GM18505 (cell line): ENCODE results near the gene IGDCC3.

ENCODE experiments used
- ATAC-seq: cut with Tn5 transposase; IDR thresholded peaks from one replicate; pipeline ENCODE4 v1.9.1; 2021; ENCODE audit not compliant: unreplicated experiment
- POLR2A ChIP-seq: IDR thresholded peaks from 4 replicates; pipeline ENCODE4 v1.6.1; 2011; ENCODE audit warnings: borderline replicate concordance; ENCODE audit not compliant: insufficient read depth, insufficient read length; ENCODE audit errors: extremely low read depth

Gene IGDCC3

DNA sequence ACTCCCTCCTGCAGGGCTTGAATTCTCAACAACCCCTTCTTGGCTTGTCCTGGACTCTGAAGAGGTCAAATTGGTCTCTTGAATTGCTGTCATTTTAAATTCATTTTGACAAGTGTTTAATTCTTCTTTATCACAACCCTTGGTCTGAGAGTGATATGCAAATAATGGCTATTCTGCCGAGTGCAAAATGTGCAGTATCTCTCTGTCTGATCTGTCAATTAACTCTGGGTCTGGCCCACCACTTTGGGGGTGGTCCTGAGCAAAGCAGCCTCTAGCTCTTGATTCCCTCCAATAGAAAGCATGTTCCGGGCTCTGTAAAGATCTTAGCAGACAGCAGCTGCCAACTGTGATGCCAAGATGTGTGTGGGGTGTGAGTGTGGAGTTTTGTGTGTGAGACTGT lies 2.2 kb upstream of the IGDCC3 start:
- TF ChIP-seq POLR2A = no peak
- no peak for ATAC-seq

DNA sequence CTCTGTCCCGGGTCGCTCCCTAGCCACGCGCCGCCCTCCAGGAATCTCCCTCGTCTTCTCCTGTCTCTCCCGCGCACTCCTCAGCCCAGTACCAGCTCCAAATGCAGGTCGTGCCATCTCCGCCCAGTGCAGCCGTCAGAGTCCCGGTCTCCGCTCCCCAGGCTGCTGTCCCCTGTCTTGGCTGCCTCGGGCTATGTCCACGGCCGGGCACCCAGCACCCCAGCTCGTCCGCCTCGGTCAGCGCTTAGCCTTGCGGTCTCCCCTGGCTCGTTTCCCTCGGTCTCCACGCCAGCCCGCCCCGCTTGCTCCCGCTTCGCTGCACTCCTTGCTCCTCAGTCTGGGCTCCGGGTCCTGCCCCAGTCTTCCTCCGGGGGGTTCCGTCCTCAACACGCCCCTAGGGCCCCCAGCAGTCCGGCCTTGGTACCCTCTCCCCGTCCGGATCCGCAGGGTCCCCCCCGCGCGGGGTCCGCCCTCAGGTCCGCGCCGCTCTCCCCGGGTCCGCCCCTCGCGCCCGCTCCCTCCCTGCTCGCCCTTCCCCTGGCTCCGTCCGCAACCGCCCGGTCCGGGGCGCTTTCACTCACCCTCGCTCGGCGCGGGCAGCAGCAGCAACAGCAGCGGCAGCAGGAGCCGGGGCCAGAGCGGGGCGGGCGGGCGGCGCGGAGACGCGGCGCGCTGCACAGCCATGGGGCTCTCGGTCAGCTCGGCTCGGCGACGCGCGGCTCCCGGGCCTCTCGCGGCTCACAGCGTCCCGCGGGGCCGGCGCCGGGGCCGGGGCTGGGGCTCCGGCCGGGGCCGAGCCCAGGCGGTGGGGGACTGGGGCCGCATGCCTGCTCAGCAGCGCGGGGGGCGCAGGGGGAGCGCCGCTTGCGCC lies 462 bp downstream of the IGDCC3 start:
- no peak for ATAC-seq
- TF ChIP-seq POLR2A = no peak

DNA sequence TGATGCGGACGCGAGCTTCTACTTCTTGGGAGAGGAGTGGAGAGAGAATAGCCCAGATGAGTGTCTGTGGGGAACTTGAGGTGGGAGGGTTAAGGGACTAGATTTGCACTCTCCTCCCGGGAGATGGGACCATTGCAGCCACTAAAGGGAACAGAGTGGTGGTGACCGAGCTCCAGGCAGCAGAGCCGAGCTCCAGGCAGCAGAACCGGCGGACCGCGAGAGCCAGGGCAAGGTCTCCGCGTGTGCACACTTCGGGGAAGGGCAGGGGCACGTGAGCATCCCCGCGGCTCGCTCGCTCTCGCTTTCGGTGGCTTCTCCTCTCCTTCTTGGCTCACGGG lies 1.1 kb downstream of the IGDCC3 start:
- no peak for TF ChIP-seq POLR2A
- no peak for ATAC-seq

DNA sequence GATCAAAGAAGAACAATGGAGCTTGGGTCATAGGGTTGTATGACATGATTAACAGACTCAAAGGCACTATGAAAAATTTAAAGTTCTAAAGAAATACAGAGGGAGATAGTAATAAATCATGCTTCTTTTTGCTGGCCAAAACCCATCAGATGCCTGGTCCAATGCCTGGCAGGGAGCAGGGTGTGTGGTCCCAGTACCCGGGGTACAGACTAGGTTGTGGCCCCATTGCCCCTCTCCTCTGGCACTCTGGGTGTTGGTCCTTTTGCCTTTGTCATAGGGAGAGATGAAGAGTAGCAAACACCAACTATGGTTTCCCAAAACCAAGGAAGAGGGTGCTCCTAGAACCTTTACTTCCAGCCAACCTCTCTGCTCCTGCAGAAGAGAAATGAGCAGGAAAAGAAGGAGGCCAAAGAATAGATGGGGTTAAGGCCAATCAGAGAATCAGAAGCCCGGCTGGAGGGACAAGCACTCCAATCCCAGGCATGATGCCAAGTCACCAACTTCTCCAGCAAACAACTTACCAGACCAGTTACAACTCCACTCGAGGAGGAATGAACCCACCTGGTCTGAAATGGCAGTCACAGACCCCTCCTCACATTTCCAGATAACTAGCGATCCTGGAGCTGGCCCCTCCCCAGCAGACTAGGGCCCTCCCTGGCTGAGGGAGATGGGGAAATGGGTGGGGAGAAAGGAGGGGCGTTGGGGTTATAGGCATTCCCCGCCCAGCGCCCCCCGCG lies 1.8 kb downstream of the IGDCC3 start:
- TF ChIP-seq POLR2A = no peak
- no peak for ATAC-seq

DNA sequence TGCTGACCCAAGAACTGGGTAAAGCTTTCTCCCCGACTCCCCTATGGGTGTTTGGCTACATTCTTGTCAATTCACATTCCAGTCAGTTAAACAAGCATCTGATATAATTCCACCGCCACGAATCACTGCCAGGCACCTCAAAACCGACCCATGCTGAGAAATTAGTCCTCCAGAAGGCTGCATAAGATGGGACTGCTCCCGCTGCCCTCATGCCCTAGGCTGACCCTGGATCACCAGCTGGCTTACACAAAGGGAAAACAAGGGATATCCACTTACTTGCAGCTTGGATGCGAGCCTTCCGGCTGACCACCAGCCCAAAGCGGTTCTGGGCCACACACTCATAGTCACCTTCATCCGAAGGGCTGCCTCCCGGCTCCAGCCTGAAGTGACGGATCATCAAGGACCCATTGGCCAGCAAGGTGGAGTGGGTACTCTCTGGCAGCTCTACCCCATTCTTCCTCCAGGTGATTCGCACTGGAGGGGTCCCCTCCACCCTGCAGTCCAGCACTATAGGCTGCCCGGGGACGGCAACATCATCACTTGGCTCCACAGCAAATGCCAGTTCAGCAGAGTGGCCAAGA lies 2.9 kb downstream of the IGDCC3 start:
- TF ChIP-seq POLR2A = no peak
- ATAC-seq = no peak

DNA sequence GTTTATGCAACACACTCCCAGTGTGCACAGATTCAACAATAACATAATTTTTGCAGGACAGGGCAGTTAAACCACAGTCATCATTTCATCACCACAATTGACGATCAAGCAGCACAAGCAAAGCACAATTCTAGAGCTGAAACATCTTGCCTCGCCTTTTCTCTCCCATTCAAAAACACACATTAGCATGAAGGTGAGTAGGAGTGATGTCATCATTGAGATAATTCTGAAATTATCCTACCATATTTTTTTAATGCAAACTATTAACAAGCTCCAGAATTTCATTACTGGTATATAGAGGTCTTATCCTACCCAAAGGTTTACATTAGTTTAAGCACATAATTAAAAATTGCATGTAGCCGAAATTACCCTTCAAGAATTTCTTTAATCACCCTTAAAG lies 3.5 kb downstream of the IGDCC3 start:
- no peak for ATAC-seq
- TF ChIP-seq POLR2A = no peak

DNA sequence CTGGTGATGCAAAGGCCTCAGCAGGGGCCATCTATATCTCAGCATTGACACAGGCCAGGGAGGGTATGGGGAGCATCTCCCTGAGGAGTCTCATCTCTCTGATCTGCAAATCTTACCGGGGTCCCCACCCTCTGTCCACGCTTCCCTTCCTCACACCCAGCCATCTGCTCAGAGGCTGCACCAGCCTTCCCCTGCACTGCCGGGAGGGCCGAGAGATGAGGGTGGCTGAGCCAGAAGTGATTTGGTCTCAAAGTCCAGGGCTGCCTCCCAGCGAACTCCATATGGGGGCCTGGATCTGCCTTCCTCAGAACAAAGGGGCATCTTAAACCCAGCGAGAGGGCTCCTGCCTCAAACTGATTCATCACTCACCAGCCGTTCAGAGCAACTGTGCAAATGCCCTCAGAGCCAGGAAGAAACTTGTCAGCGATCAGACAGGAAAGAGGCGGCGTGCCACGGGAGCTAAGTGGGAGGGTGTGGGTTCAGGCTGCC lies 4.6 kb downstream of the IGDCC3 start:
- no peak for TF ChIP-seq POLR2A
- no peak for ATAC-seq

DNA sequence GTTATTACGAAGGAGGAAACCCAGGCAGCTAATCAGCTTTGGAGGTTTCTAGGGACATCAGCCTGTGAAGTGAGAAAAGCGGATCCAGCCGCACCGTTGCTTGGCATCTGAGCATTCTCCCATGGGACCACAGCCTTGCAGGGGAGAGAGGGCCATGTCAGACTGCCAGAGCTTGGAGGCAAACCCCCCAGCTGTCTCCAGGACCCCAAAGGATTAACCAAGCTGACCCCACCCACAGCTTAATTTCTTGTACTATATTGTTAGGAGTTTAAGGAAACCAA lies 5.1 kb downstream of the IGDCC3 start:
- no peak for ATAC-seq
- no peak for TF ChIP-seq POLR2A

DNA sequence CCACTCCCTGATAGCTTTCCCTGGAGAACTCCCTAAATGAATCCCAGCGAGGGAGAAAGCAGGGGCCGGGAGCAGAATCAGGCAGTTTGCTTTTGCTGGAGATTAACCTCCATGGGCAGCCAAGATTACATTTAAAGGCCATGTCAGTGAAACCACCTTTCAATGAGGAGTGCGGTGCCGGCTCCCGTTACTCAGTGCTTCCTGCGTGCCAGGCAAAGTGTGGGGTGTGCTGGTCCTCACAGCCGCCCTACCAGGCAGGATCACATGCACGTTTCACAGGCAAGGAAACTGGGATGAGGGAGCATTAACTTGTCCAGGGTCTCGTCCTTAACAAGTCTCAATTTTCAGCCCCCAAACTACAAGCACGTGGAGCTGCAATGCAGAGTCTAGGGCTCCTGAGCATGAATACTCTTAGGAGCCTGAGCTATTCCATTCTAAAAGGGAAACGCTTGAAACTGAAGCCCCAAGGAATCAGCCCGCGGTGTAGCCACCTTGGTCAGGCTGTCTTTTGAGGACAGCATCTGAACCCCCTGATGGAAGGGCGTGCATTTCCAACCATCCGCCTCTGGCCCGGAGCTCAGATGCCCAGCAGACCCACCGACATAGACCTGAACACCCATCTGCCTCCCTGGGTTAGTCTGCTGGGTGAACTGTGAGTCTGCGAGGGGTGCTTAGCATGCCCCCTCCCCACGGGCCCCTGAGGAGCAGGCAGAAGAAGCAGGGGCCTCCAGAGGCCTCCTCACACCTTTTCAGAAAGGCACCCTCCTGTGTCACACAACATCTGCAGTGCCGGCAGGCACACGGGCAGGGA lies 5.6 kb downstream of the IGDCC3 start:
- TF ChIP-seq POLR2A = no peak
- ATAC-seq = no peak

DNA sequence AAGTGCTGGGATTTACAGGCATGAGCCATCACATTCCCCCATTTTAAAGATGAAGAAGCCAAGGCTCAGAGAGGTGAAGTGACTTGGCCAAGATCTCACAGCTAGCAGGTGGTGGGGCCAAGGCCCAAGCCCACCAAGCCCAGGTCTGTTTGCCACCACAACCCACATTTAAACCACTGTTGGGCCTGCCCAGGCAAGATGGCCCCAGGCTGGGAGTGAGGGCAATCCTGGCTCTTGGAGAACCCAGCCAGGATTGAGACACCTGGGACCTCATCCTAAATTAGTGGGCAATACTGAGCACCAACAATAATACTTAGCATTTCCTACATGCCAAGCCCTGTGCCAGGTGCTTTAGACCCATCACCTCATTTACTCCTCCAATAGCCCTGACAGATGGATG lies 6.9 kb downstream of the IGDCC3 start:
- ATAC-seq = no peak
- no peak for TF ChIP-seq POLR2A

DNA sequence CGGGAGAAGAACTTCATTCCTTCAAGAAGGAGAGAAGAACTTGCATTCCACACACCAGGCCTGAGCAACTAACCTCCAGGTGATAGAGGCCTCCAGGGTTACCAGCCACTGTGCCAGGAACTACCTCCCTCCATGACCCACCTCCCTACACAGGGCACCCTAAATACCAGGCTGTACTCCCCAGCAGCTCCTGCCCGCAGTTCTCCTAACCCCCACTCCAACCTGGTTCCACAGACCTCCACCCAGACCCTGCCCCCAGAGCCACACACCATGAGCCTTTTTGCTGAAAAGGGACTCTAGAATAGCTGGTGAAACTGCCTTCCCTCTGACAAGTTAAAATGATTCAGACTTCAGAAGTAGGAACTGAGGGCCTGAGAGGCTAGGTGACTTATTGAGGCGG lies 8.2 kb downstream of the IGDCC3 start:
- no peak for ATAC-seq

DNA sequence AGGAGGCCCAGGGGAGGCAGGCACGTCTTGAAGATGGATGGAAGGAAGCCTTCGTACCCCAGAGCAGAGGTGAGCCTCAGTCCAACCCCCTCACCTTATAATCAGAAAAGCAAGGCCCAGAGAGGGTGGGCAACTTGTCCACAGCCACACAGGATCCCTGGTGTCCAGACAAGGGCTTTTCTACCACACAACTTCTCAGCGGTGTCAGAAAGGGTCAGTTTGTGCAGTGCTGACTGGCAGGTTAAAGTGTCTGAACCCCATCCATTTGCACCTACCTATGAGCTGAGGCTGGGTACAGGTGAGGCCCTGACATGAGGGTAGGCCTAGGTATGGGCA lies 8.6 kb downstream of the IGDCC3 start:
- no peak for ATAC-seq
- no peak for TF ChIP-seq POLR2A

More for the DNA sequence above, 8.2 kb downstream of the IGDCC3 start:
- TF ChIP-seq POLR2A = no peak
